Measurements from ENCODE around the gene TRIM33.
A peak's percentile ranks its signal among the peaks of the same experiment; 100 is the strongest.
"Not testable (repeated sequence)": the region's sequence is repeated elsewhere in the genome, so short reads cannot be mapped to it uniquely, and the experiment has no call there.

Gene TRIM33

GRCh38 chr1:114466334-114467014, 44.5 kb downstream of the TRIM33 start:
- no peak for DNase-seq

DNA sequence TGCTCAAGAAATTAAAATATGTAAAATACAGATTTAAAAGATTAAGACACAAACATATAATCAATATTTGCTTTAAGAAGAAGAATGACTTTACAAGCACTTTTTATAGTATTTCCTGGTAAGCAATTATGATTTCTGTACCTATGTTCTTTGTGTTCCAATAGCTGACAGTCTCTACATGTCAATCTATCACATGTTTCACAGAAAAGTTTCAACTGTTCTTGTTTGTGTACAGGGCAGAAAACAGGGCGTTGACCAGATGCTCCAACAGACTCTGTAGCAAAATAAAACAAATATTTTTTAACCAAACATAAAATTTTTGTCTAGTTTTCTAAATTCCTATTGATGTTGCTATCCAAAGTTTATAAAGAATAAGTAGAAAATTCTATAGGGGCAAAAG, 48.0 kb downstream of the TRIM33 start:
- no peak for DNase-seq

DNA sequence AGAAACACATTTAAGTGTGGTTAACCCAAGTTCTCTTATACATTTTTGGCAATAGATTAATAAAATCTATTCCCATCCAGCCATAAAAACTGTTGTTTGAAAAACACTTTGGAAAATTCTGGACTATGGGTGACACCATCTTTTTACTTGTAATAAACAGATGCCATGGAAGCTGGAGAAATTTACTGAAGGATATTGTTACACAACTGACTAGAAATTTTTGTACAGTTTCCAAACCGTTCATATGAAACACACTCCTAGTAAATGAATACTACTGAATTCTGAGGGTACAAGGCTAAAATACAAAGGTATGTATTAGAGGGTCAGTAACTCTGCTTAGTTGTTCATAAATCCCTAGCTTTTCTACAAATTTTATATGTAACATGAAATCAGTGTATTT, 48.7 kb downstream of the TRIM33 start:
- no peak for DNase-seq

DNA sequence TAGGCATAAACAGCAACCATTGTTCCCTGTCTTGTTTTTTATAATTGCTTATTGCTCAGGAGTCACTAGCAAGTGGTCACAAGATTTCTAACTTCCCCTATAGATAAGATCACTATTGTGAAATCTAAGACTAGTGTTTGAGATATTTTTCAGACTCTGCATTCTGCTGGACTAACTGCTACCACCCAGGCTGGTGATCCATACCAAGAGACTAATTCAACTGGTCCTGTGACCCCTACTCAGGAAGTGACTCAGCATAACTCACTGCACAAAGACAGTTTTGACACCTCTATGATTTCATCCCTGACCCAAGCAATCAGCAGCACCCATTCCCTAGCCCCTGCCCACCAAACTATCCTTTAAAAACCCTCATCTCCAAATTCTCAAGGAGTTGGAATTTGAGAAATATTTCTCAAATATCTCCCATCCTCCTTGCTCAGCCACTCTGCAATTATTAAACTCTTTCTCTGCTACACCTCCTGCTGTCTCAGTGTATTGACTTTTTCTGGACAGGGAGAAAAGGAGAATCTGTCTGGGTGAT, 52.7 kb downstream of the TRIM33 start:
- DNase-seq = peak; percentile 44

GRCh38 chr1:114457675-114458236, 53.2 kb downstream of the TRIM33 start:
- no peak for DNase-seq

- DNase-seq = no peak
These were observed 54.4 kb downstream of the TRIM33 start for GRCh38 chr1:114456586-114456985.

DNA sequence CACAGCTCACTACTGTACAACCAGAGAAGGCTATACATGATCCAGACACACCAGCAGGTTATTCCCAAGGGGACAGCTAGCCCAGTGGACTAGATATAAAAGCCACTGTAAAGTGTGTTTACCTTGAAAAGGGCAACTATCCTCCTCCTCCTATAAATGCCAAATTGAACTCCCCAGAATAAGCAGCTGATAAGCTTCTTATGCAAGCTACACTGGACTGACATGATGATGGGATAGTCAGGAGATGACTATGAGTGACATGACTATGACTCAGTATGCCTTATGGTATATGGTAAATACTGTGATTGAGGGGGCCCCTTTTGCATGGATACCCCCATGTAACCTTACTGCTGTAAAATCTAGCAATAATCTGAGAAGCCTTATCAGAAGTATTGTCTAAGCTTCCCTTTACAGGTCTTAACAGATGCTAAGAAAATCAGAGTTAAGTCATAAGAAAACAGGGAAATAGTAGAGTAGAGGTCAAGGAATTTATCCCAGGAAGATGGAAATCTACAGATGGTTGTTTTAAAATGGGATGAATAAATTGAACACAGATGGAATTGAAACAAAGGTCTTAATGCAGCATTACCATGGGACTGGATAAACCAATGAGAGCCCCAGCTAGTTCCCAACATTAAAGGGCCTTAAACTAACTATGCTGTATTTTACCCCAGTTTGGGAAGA, 55.8 kb downstream of the TRIM33 start:
- peak; percentile 16 for DNase-seq

DNA sequence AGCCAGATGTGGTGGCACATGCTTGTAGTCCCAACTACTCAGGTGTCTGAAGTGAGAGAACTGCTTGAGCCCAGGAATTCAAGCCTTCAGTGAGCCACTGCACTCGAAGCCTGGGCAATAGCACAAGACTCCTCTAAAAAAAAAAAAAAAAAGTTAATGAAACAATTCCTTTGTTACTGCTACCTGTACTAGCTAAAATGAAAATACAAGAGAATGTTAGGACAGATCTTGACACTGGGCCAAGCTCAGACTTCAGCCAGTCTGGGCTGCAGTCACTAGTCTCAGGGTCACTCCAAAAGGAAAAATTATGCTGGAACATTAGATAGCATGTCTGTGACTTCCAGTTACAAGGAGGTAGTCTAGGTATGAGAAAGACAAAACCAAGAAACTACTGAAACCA, 56.5 kb downstream of the TRIM33 start:
- no peak for DNase-seq

DNA sequence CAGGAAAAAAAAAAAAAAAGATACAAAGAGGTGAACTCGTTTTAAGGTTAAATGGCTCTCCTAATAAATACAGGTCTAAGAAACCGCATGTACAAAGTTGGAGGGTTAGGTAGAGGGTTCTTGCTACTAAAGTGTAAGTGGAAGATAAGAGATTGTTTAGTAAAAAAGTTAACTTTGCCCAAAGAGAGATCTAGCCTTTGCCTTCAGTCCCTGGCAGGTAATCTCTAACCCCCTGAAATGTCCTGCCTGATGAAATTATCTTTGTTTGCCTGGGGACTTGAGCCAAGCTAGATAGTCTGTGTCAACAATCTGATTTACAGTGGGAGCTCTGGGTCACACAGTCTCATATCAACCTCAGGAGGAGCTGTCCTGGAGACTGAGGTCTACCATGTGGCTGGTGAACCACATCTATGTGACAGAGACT, 57.6 kb downstream of the TRIM33 start:
- no peak for DNase-seq

DNA sequence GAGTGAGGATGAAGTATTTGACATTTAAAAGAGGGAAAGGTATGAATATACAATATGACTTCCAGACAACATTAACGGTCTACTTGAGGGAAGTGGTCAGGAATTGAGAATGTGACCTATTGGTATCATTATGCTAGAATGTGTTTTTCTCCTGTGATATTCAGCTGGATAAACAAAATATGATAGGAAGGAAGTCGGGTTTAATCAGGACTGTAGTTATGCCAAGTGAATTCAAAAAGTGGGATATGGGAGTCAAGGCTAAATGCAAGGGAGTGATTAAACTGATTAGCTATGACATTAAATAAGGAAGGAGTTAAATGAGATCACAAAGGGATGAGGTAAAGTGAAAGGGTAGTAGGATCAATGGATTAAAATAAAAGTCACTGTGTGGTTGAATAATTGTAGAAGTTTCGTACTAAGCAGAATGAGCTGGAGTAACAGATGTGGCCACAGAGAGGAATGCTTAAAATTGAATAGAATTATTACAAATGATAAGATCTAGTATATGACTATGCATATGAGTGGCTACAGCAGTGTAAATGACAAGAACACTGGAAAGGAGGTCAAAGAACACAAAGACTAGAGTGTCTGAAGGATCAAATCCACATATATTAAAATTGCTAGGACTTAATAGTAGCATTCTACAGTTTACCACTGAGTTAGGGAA, 62.5 kb downstream of the TRIM33 start:
- no peak for DNase-seq

GRCh38 chr1:114446198-114446597, 64.8 kb downstream of the TRIM33 start:
- DNase-seq = no peak

DNA sequence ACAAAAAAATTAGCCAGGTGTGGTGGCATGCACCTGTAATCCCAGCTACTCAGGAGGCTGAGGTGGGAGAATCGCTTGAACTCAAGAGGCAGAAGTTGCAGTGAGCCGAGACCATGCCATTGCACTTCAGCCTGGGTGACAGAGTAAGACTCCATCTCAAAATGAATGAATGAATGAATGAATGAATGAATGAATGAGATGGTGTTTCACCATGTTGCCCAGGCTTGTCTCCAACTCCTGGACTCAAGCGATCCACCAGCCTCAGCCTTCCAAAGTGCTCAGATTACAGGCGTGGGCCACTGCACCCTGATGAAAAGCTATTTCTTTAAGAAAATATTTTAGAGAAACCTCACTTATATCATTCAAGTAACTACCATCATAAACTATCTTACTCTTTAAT, 67.8 kb downstream of the TRIM33 start:
- not testable (repeated sequence) for DNase-seq

GRCh38 chr1:114441332-114441731, 69.7 kb downstream of the TRIM33 start:
- no peak for DNase-seq

DNA sequence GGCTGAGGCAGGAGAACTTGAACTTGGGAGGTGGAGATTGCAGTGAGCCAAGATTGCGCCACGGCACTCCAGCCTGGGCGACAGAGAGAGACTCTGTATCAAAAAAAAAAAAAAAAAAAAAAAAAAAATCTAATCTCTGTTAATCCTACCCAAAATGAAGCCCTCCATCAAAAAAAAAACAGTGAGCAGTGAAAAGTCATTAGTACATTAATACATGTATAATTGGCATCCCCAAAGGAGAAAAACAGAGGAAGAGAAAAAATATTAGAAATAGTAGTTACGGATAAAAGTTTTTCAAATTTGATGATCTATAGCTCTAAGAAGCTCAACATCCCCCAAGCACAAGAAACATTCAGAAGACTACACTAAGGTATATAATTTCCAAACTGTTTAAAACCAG, 71.6 kb downstream of the TRIM33 start:
- DNase-seq = no peak

- DNase-seq = no peak
These were observed 73.2 kb downstream of the TRIM33 start for GRCh38 chr1:114437812-114438211.

GRCh38 chr1:114436799-114437198, 74.2 kb downstream of the TRIM33 start:
- no peak for DNase-seq

DNA sequence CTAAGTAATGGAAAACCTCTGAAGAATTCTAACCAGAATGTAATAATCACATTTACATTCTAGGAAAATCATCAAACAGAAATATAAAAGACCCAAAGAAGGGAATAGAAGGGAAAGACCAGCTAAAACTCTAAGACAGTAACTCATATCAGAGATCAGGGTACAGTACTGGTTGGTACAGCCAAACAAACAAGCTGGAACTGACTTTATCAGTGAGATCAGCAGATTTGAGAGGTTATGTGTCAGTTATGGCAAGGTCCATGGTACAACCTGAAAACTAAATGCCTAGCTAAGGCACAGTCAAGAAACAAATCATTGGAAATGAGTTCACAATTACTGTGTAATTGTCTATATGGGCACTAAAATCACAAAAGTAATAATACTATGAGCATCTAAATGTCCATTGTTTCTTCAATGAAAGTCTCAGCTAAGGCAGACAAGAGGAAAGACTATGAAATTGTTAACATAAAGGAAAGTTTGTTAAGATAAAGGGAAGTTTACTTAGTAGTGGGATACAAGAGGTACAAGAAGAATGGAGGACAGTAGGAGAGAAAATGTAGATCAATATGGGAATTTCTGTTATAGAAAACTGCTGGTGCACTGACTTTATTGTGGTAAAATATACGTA, 75.8 kb downstream of the TRIM33 start:
- DNase-seq = no peak

DNA sequence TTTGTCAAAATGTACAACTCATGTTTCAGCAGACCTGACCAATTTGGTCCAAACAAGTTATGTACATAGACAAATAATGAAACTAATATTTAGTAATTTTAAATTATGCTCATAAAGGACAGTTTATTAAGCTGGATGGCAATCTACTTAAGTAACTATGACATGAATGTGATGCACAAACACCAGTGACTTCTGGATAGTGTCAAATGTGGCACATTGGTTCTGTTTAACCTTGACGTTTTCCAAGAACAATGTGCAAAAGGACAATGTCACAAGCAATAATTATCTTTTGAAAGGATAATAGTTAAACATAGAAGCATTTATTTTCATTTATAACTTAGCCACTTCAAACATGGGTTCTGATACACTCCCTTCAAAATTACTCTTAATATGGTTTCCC, 80.0 kb downstream of the TRIM33 start:
- DNase-seq = no peak

- DNase-seq = peak; percentile 18
These were observed 82.8 kb downstream of the TRIM33 start for GRCh38 chr1:114428083-114428754.

DNA sequence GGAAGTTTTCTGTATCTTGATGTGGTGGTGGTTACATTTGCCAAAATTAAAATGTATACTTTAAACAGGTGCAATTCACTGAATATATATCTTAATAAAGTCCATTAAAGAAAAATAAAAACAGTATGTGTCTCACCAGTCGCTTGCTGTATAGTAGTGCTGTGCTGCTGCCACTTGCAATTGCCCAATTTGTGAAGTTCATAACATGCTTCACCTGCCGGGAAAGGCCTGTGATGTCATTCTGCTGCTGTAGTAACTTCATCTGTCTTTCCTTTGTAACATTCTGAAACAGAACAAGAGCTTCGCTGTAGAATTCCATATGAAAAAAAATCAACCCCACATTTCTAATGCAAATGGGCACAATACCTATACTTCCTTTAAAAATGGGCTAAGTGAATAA, 83.4 kb downstream of the TRIM33 start:
- DNase-seq = no peak

DNA sequence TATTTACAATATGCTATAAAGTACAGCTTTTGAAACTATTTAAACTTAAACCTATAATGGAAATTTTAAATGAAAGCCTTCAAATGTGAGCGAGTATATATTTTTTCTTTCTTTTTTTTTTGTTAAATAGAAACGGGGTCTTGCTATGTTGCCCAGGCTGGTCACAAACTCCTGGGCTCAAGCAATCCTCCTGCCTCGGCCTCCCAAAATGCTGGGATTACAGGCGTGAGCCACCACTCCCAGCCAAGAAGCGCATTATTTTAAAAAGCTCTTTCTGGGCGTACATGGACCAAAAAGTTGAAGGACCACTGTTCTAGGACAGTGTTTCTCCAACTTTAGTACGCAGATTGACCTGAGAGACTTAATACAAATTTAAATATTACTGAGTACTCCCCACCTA, 87.5 kb downstream of the TRIM33 start:
- DNase-seq = no peak

DNA sequence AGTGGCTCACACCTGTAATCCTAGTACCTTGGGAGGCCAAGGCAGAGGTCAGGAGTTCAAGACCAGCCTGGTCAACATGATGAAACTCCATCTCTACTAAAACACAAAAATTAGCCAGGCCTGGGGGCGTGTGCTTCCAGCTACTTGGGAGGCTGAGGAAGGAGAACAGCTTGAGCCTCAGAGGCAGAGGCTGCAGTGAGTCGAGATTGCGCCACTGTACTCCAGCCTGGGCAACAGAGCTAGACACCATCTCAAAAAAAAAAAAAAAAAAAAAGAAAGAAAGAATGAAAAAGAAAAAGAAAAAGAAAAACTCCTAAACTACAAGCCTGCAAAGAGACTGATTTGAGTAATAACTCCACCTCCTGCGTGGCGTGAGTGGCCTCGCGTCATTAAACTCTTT, 92.1 kb downstream of the TRIM33 start:
- not testable (repeated sequence) for DNase-seq
